Left ventricle myocardium superior (tissue), 1 donor: ENCODE results near the gene TNIK. TPM values are rescaled to one million over a fixed set of nuclear protein-coding genes. Genes with fewer than 3 reads are reported as not detected.
A peak's percentile ranks its signal among the peaks of the same experiment; 100 is the strongest.

Experiments
- ATAC-seq: fragments of 200-7000 bp; cut with Tn5 transposase; one replicate; pipeline ENCODE4 v1.9.1; 2020; ENCODE audit warnings: mild to moderate bottlenecking, moderate library complexity
- DNase-seq: peaks from one replicate; pipeline ENCODE4 v3.0.0-alpha.2; 2020
- intact Hi-C: fragments of 100-400 bp; cut with micrococcal nuclease; formaldehyde crosslinking; loops from one replicate; pipeline ENCODE4 v1.11.0; 2022
- total RNA-seq: library from RNA; stranded (reverse); fragmentation: NEBNext Ultra II Directional; extraction: Animal tissue kit (Norgen Biotek cat#: 25700); gene quantifications from one replicate; pipeline ENCODE4 v1.2.1, GENCODE V29; 2021
- donor health status: DM: no; HTN: yes; CAD: no; lungs with severe emphysema.

TNIK gene
- total RNA-seq, 1 donor from 2014 or later, result 32.7 TPM

DNA sequence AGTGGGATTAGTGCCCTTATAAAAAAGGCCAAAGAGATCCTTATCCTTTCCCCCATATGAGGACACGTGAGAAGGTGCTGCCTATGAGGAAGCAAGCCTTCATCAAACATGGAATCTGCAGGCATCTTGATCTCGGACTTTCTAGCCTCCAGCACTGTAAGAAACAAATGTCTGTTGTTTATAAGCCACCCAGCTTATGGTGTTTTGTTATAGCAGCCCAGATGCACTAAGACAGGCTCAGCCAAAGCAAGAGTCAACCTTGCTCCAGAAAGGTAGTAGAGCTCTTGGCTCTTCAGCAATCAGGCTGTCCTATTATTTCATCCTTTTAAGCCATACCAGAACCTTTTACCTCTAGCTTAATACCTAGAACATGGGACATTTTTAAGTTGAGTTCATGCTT lies 12.3 kb upstream of the TNIK start:
- ATAC-seq, result no peak
- no peak for DNase-seq
- intact Hi-C loops, result no loop called here

DNA sequence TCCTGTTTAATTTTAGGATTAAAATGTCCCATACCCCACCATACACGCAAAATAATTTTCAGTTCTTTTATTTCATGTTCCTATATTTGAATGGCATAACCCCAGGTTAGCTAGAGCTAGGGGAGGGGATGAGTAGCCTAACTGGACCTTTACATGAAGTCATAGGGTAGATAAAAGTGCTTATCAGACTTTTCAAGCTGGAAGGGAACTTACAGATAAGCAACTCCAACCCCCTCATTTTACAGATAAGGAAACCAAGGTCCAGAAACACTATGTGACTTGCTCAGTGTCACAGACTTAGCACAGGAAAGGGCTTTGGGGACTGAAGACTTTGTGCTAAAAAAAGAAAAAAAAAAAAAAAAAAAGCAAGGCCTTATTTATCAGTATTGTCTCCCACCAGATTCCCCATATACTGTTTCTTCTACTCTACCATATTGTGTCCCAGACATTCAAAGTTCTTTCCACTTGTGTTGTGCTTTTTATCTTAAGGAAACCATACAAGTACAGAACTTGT lies 10.6 kb upstream of the TNIK start:
- DNase-seq (no peak), ATAC-seq (no peak)
- intact Hi-C loops, result no loop called here

DNA sequence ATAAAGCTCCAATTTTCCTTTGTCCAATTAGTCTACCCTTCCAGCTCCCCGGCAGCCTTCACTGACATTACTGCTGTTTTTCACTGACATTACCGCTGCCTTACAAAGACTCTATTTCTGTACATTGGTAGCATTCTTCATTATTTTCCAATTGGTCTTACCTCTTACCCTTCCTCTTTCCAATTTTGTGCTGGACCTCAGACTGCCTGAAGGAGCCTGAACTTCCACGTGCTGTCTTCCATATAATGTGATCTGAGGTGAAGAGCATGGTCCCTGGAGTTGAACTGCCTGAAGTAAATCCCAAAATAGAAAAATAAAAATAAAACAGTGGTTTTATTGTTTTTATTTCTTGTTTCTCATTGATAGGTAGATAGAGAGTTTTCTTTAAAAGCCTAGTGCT lies 9.2 kb upstream of the TNIK start:
- DNase-seq (no peak), ATAC-seq (no peak)
- intact Hi-C loops, result no loop called here

DNA sequence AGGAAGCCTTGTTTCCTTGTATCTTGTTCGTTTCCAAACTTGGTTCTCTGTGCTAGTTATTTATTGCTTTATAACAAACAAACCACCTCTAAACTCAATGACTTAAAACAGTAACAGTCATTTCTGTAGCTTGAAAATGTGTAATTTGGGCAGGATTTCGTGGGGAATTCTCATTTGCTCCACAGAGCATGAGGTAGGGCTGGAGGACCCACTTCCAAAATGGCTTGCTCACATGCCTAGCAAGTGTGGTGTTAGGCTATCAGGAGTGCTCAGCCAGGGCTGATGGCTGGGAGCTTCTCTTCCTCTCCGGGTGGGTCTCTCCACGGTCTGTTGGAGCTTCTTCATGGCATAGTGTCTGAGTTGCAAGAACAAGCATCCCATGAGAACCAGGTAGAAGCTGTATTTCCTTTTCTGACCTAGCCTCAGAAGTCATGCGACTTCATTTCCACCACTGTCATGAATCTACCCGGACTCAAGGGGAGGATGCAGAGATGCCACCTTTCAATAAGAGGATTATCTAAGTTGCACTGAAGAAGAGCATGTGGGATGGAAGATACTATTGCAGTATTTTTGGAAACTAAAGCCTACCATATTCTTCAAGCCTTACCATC lies 8.2 kb upstream of the TNIK start:
- no peak for DNase-seq
- intact Hi-C loops, result no loop called here
- ATAC-seq, result no peak

DNA sequence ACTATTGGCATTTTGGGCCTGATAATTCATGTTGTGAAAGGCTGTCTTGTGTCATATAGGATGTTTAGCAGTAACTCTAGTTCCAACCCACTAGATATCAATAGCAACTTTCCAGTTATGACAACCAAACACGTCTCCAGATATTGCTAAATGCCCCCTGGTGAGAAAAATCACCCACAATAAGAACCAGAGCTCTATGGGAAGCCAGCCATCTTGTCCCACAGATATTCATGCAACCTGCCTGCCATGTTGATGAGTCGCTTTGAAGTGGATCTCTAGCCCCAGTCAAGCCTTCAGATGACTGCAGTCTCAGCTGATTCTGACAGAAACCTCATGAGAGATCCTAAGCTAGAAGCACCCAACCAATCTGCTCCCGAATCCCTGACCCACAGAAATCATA lies 5.6 kb upstream of the TNIK start:
- ATAC-seq (no peak), DNase-seq (no peak)
- intact Hi-C loops, result no loop called here

GRCh38 chr3:171464462-171464861 lies 4.3 kb upstream of the TNIK start:
- no peak for ATAC-seq
- DNase-seq, result no peak
- intact Hi-C loops, result no loop called here

DNA sequence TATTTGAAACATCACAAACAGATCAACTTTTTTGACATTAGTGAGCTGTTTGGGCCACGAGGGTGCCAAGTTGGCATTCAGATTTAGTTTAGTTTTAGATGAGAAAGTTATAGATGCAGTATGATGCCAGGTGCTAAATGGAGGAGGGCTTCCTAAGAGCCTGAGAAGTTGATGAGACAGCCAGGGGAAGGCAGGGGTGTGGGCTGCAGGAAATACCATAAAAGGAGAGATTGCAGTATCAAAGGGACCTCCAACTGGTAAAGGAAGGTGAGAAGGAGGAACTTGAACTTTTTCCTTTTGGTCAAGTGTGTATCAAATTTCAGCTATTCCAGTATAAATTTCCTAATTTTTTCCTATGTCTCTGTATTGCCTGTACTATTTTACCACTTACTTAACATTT lies 2.0 kb upstream of the TNIK start:
- intact Hi-C loops, result no loop called here
- ATAC-seq (no peak), DNase-seq (no peak)

GRCh38 chr3:171461525-171461917 lies 1.3 kb upstream of the TNIK start:
- ATAC-seq, result no peak
- intact Hi-C loops, result no loop called here

DNA sequence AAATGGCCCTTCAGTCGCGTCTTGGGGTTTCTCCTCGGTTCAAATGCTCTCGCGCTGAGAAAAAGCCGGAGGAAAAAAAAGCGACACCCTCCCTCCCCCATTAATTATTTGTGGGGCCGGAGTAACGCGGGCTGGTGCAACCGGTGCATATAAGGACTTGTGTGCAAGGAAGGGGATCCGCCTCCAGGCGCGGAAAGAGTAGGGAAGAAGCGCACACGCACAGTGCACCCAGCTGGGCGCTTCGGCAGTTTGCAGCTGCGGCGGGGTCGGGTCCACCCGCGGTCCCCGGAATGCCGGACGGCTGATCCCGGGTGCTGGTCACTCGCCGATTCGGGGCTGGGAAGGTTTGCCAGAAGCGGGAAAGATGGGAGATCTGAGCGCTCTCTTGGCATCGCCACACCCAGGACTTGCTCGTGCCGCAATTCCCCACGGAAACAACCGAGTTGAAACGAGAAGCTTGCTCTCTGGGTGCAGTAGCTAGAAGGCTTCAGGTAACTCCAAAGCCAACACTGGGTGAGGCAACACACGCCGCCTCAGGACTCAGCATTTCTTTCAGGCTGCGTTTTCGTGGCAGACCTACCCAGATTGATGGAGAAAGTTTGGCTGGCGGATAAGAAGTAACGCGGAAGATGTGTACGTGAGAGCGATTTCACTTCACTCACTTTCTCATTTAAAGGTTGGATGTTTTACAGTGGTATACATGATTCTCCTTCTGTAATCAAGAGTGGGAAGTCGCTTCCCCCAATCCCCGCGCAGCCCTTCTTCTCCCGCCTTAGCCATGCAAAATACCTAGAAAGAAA lies 720 bp upstream of the TNIK start:
- intact Hi-C loops, result no loop called here
- DNase-seq (peak; percentile 78), ATAC-seq (peak; percentile 72)

More at GRCh38 chr3:171461525-171461917, 1.3 kb upstream of the TNIK start:
- DNase-seq, result no peak

GRCh38 chr3:171459137-171459941 lies 866 bp downstream of the TNIK start:
- peak; percentile 39 for ATAC-seq
- DNase-seq, result peak; percentile 50
- intact Hi-C loops, result no loop called here

DNA sequence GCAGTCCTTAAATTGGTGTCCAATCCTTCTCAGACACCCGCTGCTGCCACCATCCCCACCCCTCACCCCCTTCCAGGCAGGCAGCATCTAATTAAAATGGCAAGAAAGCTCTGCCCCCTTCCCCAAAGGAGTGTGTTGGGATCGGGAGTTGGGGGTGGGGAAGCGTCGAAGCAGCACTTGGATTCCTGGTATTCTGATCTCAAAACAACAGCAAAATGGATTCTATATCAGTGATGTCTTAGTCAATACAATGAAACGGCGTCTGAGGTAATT lies 1.4 kb downstream of the TNIK start:
- intact Hi-C loops, result no loop called here
- no peak for ATAC-seq

GRCh38 chr3:171458071-171458863 lies 1.9 kb downstream of the TNIK start:
- peak; percentile 38 for DNase-seq
- intact Hi-C loops, result no loop called here
- no peak for ATAC-seq

More for the DNA sequence above, 1.4 kb downstream of the TNIK start:
- no peak for DNase-seq

GRCh38 chr3:171457607-171458061 lies 2.6 kb downstream of the TNIK start:
- intact Hi-C loops, result no loop called here
- DNase-seq, result no peak

GRCh38 chr3:171456765-171457606 lies 3.2 kb downstream of the TNIK start:
- peak; percentile 28 for DNase-seq
- ATAC-seq, result no peak
- intact Hi-C loops, result no loop called here

More at GRCh38 chr3:171457607-171458061, 2.6 kb downstream of the TNIK start:
- no peak for ATAC-seq

GRCh38 chr3:171455603-171456550 lies 4.3 kb downstream of the TNIK start:
- DNase-seq (peak; percentile 41), ATAC-seq (peak; percentile 32)
- intact Hi-C loops, result no loop called here

GRCh38 chr3:171454041-171454440 lies 6.2 kb downstream of the TNIK start:
- no peak for DNase-seq
- no peak for ATAC-seq
- intact Hi-C loops, result no loop called here

- no peak for ATAC-seq
- intact Hi-C loops, result no loop called here
These were observed 6.9 kb downstream of the TNIK start for GRCh38 chr3:171453180-171453886.

More at GRCh38 chr3:171453180-171453886, 6.9 kb downstream of the TNIK start:
- DNase-seq, result no peak
